Stimulated activated CD8-positive, alpha-beta memory T cell treated with anti-CD3 and anti-CD28 coated beads, Interleukin-7, amount 100 ng/mL, for 4 hours (primary cell): Measurements from ENCODE around the gene IL12RB2.
A peak's percentile ranks its signal among the peaks of the same experiment; 100 is the strongest.

Experiments used
- DNase-seq, 2 donors: peaks; one replicate each; pipeline ENCODE4 v3.0.0-alpha.2; 2020; ENCODE audit warnings: low read depth in 2 of 2

Gene IL12RB2

DNA sequence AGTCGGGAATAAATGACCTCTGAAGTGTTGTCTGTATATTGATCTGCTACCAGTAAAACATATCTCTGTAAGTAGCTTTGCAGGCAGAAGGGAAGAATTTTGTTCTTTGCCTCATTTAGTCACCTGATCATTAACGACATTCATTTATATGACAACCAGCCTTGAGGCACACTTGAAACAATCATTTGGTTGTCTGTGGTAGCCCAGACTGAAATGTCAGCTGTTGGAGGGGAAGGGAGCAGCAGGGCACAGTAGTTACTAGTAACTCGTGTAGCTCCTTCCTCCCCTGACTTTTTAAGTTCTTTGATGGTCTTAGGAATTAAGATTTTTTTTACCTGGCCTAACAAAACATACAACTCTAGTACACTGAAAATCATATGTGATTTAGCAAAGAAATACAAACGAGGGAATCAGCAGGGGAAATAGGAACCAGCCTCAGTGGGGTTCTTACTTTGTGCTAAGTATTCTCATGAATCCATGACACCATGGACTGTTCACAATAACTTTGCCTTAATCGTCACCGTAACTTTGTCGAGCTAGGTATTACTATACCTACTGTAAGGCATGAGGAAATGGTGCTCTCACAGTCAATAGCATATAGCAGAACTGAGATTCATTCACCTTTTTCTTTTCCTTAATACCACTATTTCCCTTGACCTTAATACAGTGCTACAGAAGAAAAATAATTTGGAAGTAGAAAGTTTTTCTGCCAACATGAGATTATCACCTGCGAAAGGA is 6.4 kb downstream of the IL12RB2 start:
- DNase-seq: no peak

DNA sequence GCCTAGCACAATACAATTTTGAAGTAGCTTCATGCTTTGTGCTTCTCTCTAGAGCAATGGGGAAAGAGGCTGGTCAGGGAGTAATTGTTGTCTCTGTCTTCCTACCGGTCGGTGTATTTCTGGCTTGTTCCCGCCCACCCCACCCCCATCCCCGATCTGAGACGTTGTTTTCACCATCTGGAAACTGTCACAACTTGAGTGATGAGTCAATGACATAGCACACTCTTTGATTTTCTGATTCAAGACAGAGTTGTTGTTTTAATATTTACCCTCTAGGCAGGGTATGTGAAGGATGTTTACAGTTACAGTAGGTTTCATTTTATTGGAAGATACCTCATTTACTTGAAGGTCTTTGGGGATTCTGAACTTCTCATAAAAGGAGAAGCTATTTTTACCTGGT is 7.0 kb downstream of the IL12RB2 start:
- no peak for DNase-seq

DNA sequence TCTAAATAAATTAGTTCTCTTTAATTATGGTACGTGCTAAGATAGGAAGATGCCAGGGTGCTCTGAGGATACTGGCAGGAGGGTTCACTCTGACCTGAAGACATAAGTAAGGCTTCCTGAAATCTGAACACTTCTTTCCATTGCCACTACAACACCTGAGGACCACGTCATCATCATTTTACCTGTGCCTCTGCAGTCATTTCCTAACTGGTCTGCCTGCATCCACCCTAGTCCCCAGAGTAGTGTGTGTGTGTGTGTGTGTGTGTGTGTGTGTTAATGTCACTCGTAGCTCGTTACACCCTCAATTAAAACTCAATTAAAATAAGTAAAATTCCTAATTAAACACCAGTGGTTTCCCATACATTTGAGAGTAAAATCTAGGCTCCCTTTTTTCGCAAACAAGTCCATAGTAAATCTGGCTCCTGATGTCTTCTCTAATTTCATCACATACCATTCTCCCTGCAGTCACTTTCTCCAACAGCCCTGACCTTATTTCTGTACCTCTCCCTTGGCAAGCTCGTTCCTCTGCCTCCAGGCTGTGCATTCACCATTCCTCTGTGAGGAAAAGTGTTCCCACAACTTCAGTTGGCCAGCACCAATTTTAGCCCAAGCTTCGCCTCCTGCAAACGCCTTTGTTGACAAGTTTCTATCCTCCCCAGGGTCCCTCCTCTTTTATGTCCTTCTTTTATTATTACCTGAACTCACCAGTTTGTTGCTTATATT is 8.7 kb downstream of the IL12RB2 start:
- DNase-seq: no peak

DNA sequence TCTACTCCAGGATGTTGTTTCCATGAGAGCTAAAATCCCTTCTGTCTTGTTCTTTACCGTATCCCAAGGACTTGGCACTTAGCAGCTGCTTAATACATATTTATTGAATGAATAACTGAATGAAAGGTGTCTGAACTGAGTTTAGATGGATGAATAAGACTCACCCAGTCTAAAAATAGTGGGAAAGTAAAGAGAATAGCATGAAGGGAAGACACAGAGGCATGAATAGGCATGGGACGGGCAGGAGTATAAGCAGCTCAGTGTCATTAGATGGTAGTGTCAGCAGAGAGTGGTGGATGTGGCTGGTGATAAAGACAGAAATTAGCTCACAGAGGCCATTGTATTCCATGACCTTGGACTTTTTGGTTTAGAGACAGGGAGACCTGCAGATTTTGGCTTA is 9.2 kb downstream of the IL12RB2 start:
- no peak for DNase-seq

DNA sequence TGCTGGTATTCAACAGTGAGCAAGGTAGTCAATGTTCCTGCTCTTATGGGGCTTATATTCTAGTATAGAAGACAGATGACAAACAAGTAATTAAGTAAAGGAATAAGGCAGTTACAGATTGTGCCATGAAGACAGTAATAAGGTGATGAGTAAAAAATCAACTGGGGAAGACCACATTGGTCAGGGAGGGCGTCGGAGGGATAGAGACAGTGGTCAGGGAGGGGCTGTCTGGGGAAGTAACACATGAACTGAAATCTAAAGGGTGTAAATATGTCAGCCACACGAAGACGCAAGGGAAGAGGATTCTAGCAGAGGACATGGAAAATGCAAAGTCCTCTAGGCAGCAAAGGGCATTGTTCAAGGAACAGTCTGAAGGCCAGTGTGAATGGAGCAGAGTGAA is 10.1 kb downstream of the IL12RB2 start:
- DNase-seq: no peak

DNA sequence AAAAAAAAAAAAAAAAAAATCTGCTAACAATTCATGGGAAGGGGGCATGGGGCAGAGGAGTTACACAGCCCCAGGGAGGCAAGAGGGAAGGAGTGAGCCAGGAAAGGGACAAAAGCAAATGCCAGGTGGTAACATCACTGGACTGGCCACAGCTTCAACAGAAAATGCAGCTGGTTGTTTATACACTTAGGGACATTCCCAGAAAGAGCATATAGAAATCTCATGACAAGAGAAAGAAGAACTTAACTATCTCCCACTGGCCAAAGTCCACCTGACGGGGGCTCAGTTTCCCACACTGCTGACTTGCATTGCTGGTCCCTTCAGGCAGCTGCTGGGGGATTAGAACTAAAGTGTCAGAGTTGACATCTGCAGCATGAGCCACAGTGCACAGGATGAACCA is 14.8 kb downstream of the IL12RB2 start:
- no peak for DNase-seq

DNA sequence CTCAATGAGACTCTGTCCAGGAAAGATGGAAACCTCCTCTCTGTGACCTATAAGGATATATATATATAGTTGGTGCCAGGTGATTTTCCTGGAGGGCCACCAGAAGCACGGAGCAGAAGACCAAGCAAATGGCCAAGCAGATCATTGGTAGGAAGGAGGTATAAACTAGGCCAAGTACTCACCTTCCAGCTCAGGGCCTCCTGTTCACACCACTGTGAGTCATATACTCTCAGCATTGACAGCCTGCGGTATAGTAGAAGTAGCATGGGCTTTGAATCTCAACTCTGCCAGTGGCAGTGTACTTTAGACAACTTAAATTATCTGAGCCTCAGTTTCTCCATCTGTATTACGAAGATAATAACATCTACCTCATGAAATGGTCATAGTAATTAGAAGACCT is 15.4 kb downstream of the IL12RB2 start:
- DNase-seq: no peak

DNA sequence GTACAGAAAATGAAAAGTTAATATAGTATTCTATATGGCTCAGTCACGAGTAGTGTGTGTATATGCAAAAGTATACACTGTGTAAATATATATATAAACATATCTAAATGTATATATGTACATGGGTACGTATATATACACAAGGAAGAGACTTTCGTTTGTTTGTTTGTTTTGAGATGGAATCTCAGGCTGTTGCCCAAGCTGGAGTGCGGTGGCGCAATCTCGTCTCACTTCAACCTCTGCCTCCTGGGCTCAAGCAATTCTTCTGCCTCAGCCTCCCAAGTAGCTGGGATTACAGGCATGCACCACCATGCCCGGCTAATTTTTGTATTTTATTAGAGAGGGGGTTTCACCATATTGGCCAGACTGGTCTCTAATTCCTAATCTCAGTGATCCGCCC is 16.4 kb downstream of the IL12RB2 start:
- no peak for DNase-seq

DNA sequence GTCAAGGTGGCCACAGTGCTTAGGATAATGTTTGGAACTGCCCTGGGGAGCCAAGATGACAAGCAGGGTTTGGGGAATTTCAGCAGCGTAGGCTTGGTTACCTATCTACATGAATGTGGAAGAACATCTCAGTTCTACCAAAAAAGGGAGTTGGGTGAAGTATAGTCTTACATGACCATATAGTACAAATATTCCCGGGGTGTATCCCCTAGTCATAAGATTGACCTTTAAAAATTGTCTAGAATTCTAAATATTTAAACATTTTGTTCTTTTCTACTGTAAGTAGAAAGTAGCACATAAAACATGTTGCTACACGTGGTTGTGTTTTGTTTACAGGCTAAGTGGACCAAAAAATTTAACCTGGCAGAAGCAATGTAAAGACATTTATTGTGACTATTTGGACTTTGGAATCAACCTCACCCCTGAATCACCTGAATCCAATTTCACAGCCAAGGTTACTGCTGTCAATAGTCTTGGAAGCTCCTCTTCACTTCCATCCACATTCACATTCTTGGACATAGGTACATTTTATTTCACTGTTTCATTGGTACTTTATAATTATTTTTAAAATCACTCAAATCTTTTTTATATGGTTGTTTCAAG is 20.3 kb downstream of the IL12RB2 start:
- DNase-seq: no peak

DNA sequence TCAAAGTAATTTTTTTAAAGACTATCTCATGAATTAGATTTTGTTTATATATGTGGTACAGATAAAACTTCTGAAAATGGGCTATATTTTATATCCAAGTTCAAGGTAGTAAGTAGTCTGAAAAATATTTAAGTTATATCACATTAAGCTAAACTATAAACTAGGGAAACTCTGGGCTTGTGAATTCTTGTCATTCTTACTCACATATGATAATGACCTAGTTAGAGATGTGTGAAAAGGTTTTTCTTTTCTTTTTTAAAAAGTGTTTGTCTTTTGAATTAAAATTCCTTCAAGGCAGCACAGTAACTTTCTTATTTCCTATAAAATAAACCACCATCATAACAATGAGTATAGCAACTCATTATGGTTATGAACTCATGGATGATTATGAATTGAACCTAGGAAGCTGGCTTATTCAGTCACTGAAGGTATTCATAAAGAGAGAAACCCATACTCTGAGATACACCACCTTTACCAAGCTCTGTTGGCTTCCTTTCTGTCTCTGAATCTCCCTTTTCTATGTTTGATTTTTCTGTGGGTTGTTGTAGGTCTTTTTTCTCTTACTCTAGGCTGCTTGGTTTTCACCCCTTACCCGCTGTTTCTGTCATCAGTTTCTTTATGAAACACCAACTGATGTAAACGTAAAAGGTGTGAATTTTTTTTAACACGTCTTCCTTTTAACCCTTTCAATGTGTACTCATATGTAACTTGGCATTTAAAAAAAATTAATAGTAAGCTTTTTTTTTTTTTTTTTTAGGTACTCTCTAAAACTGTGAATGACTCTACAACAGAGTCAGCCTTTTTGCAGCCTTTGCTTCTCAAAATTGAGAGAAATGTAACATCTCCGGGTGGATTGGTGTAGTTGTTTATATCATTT is 25.2 kb downstream of the IL12RB2 start:
- DNase-seq: no peak

DNA sequence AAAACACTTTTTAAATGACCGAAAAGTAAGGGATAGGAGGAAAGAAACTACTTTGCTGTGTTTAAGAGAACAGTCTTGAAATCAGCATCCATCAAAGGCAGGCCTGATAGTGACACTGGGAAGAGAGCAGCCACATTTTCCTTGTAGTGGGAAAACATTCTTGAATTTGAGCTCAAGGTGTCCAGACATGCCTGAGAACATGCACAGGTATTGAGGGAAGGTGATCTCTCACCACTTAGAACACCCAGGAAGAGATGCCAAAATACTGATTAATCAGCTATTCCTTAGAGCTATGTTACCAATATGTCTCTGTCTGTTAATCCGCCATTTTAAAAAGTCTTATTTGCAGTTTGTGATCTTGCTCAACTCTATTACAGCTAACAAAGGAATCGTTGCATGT is 25.9 kb downstream of the IL12RB2 start:
- no peak for DNase-seq

DNA sequence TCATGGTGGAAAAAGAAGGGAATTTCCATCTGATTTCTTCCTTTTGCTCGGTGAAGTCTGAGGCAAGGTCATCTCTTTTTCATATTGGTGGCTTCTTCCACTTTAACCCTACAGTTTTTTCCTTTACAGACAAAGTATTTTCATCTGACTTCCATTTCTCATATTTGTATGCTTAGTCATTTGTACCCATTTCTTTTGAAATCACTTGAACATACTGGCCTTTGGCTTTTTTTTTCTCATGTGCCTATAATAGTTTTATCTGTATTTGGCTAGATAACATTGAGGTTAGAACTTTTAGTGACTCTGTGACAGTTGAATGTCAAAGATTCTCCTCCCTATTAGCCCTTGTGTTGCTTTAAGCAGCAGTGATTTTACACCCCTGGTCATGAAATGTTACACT is 27.7 kb downstream of the IL12RB2 start:
- no peak for DNase-seq

DNA sequence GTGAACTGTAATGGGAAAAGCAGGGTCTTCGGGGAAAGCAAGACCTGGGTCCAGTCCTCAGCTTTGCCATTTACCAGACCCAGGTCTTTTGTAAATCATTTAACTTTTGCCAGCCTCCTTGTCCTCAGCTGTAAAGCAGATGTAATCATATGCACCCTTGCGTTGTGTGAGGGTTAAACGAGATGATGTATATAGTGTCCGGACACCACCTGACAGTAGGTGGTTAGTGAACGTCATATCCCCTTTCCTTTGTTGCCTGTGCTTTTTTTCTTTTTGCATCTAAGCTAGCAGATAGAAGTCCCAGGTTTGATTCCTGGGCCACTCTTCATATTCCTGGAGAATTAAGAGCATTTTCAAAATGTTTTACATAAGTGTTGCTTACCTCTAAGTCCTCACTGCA is 28.5 kb downstream of the IL12RB2 start:
- DNase-seq: no peak

DNA sequence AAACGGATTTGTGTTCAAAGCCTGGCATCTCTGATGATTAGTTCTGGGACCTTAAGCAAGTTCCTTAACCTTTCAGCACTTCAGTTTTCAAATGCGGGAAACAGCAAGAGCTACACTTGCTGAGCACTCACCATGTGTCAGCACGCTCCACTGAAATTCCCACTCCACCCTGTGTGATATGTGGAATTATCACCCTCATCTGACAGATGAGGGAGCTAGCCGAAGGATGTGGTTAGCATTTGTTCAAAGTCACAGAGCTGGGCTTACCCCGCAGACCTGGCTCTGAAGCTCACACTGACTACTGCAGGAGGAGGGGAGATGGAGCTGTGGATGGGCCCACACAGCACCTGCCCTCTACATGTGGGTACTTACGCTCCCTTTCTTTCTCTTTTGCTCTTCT is 29.1 kb downstream of the IL12RB2 start:
- DNase-seq: no peak

DNA sequence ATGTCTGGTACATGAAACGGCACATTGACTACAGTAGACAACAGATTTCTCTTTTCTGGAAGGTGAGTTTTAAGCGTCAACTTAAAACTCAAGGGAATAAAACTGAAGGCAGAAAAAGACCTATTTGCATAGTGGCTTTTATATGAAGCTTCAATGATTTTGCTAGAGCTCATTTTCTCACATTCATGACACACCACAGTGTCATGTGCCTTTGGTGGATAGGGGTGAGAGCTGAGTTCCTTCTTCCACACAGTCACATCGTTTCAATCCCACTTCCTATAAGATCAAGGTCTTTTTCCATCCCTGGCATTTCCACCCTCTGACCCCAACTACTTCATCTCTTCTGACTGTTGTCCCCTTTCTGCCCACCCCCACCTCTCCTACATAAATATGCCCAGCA is 31.0 kb downstream of the IL12RB2 start:
- no peak for DNase-seq

DNA sequence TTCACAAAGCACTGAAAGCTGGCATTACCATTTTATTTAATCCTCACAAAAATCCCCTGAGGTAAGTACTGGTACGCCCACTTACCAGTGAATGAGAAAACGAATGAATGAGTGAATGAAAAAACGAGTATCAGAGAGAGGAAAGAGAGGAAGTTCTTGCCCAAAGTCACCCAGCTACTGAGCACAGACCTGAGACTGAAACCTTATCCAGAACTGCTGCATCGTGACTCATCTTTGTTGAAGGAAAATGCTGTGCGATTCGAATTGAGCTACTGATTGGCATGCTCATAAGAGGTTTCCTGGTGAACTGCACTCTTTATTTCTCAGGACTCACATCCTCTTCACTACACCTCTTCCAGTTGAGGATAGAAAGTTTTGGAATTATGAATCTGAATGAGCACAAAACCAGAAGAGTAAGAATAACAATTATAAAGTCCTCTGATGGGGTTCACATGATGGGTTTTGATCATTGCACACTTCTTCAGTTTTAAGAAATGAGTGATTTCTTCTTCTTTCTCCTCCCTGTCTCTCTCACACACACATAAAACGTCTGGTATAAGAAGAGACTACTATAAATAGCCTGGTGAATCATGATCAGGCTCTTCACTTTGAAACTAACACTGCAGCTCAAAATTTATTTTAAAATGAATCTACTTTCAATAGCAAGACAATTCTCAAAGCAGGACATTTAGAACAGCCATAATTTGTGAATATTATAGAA is 32.1 kb downstream of the IL12RB2 start:
- no peak for DNase-seq

DNA sequence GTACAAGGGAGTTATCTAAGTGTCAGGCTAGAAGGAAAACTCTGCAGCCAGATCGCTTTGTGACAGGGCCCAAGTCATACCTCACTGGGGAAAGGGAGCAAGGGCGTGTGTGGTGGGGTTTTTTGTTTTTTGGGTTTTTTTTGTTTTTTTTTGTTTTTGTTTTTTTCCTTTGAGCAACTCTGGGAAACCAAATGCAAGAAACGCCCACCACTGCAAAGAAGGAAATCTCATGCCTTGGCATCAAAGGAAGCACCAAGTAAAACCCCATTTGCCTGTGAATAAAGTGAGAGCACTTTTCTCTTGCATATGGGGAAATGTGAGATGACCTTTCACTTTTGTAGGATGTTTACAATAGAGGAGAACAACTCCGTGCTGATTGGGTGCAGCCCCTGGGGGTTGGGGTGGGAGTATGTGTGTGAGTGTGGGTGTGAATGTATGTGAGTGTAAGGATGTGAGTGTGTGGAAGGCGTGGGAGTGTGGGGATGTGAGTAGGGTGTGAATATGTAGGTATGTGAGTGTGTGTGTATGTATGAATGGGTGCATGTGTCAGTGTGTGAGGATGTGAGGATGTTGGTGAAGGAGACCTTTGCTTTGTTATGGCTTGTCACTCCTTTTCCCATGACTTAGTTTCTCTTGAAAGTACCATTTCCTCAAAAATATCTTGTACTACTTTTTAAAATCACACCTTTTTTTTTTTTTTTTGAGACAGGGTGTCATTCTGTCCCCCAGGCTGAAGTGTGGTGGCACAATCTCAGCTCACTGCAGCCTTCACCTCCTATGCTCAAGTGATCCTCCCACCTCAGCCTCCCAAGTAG is 34.6 kb downstream of the IL12RB2 start:
- peak in 1 of 2 donors; percentile 26 for DNase-seq

DNA sequence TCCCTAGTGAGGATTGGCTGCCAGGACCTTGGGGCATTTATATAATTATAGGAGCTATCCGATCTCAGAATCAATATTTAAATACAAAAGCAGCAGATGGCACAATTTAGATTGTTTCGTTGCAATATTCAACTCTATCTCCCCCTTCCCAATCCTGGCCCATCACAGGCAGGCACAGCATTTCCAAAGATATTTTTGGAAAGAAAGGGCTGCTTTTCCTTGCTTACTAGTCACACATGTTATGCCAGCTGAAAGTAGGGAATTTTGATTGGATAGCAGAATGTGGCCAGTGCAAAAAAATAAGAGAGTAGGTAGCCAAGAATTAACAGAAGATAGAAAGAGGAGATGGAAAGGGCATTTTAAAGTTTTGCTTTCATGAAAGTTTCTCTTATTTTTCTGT is 37.9 kb downstream of the IL12RB2 start:
- no peak for DNase-seq

DNA sequence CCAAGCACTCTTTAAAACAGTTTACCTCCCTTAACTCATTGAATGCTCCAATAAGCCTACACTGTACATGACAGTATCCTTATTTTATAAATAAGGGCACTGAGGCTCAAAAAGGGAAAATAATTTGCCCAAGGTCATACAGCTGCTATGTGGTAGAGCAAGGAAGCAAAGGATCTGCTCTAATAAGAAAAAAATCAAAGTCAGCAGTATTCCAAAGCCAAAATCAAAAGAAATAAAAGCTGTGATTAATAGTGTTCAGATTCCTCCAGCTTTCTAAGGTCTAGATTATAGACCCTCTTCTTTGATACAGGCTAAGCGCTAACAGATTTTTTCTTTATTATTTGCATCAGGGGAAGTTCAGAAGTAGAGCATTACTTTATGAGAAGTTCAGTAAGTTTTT is 39.3 kb downstream of the IL12RB2 start:
- DNase-seq: no peak

DNA sequence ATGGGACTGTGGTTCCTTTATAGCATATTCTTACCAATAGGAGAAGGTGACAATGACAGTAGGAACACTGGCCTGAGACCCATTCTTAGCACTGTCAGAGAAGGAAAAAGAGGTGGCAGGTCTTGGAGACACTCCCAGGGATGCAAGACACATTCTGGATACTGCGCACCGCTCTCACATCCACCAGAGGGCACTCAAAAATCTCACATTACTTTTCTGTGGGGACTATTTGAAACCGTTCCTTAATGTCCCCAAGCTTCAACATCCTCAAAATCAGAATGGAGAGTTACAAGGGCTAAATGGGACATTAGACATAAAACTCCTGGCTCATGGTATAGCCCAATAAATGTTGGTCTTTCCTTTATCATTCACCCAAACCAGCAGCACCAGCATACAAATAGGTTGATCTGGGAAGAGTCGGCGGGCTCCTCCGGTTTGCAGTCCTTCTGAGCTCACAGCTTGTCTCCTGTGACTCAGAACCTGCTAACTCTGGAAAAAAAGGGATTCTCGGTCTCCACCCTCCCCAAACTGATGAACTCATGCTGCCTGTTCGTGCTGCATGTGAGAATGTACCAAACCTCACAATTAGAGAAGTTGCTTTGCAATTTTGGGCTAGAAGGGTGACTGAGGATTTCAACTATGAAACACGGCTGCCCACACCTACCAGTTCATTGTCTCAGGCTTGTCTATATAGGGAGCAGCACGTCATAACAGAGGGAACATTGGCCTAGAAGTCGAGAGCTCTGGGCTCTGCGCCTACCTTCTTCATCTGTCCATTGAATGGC is 40.2 kb downstream of the IL12RB2 start:
- DNase-seq: no peak
